H1 (cell line): ENCODE measurements around the gene RPN2. TPM values are rescaled to one million over a fixed set of nuclear protein-coding genes. Genes with fewer than 3 reads are reported as not detected.

Source experiments
- CTCF ChIA-PET: fragments of 300-600 bp; sonication (Branson Sonifier 250); formaldehyde crosslinking; loops from one replicate; lab custom pipeline; 2021; ENCODE audit not compliant: partially characterized antibody; lab: Charles Lee
- POLR2A ChIA-PET: fragments of 300-600 bp; sonication (Branson Sonifier 250); formaldehyde crosslinking; loops from one replicate; lab custom pipeline; 2021; ENCODE audit warnings: inconsistent platforms; ENCODE audit not compliant: partially characterized antibody; lab: Charles Lee
- DNase-seq, 2 experiments: peaks; one replicate each; pipeline versions ENCODE4 v3.0.0 to v3.0.0-alpha.2; 2010 to 2022; ENCODE audit warnings: low spot score in 2 of 2, low read depth in 1 of 2, mixed read lengths in 1 of 2
- FAIRE-seq: peaks from 2 replicates; lab custom pipeline; 2011; peaks lifted over from hg19 to GRCh38; lab: Jason Lieb, UNC
- H2AFZ ChIP-seq: 2 replicates; pipeline ENCODE4 v1.8.1; 2012; ENCODE audit warnings: low read length, inconsistent platforms
- H2AK5ac ChIP-seq: 2 replicates; pipeline ENCODE4 v1.6.1; 2013; ENCODE audit warnings: low read depth, low read length
- H2BK120ac ChIP-seq: replicated peaks from 2 replicates; pipeline ENCODE3; 2013; ENCODE audit warnings: low read depth, low read length, inconsistent platforms
- H2BK12ac ChIP-seq: 2 replicates; pipeline ENCODE4 v1.6.1; 2013; ENCODE audit warnings: low read depth, low read length
- H2BK15ac ChIP-seq: 2 replicates; pipeline ENCODE4 v1.6.1; 2013; ENCODE audit warnings: low read length
- H2BK20ac ChIP-seq: 2 replicates; pipeline ENCODE4 v1.6.1; 2013; ENCODE audit warnings: low read length
- H2BK5ac ChIP-seq: 2 replicates; pipeline ENCODE4 v1.6.1; 2013; ENCODE audit warnings: low read depth, low read length
- H3K14ac ChIP-seq: 2 replicates; pipeline ENCODE4 v1.6.1; 2013; ENCODE audit warnings: inconsistent platforms; ENCODE audit not compliant: insufficient read length
- H3K18ac ChIP-seq: 2 replicates; pipeline ENCODE4 v1.6.1; 2013; ENCODE audit warnings: low read length; ENCODE audit errors: extremely low read depth
- H3K23ac ChIP-seq: 2 replicates; pipeline ENCODE4 v1.6.1; 2013; ENCODE audit warnings: inconsistent platforms; ENCODE audit not compliant: insufficient read length
- H3K23me2 ChIP-seq: 2 replicates; pipeline ENCODE4 v1.6.1; 2013; ENCODE audit warnings: low read depth, low read length
- H3K27ac ChIP-seq: 2 replicates; pipeline ENCODE4 v1.6.1; 2011; ENCODE audit warnings: low read depth, low read length, inconsistent platforms
- H3K27me3 ChIP-seq, 4 experiments: replicated peaks in 1 of 4; 1 replicate in 1 of 4; 2 replicates in 3 of 4; pipeline versions ENCODE4 v1.6.1 to v1.8.1; 2011 to 2013; ENCODE audit warnings: low read length in 3 of 4, mild to moderate bottlenecking in 3 of 4, inconsistent platforms in 2 of 4, mixed read lengths in 2 of 4, moderate library complexity in 1 of 4; ENCODE audit not compliant: control insufficient read depth in 3 of 4, insufficient read depth in 3 of 4; ENCODE audit errors: extremely low read depth in 1 of 4
- H3K36me3 ChIP-seq, 4 experiments: 2 replicates each; pipeline versions ENCODE4 v1.6.1 to v1.8.1; 2011 to 2013; ENCODE audit warnings: mild to moderate bottlenecking in 4 of 4, low read length in 3 of 4, moderate library complexity in 2 of 4, control low read depth in 1 of 4, inconsistent platforms in 1 of 4; ENCODE audit not compliant: insufficient read depth in 4 of 4, control insufficient read depth in 2 of 4
- H3K4ac ChIP-seq: replicated peaks from 2 replicates; pipeline ENCODE3; 2013; ENCODE audit warnings: low read length, low read depth, mixed read lengths, inconsistent platforms; ENCODE audit not compliant: insufficient read length
- H3K4me1 ChIP-seq, 4 experiments: replicated peaks in 1 of 4; 1 replicate in 1 of 4; 2 replicates in 3 of 4; pipeline versions ENCODE4 v1.6.1 to v1.8.1; 2011 to 2013; ENCODE audit warnings: low read length in 3 of 4, inconsistent platforms in 2 of 4, mixed read lengths in 1 of 4; ENCODE audit not compliant: insufficient read depth in 4 of 4, control insufficient read depth in 3 of 4
- H3K4me2 ChIP-seq, 2 experiments: 2 replicates each; pipeline versions ENCODE4 v1.6.1 to v1.8.1; 2011 to 2013; ENCODE audit warnings: low read depth in 2 of 2, low read length in 2 of 2, control low read depth in 1 of 2, inconsistent platforms in 1 of 2, mild to moderate bottlenecking in 1 of 2; ENCODE audit not compliant: insufficient read depth in 1 of 2
- H3K4me3 ChIP-seq, 4 experiments: fragments of 200-600, 300-600 bp in 1 of 4; sonication (generic), shearing (Covaris generic), sonication (Bioruptor Twin) in 1 of 4; 2 replicates each; pipeline versions ENCODE4 v1.5.1 to v1.8.1; 2011 to 2016; ENCODE audit warnings: low read length in 4 of 4, low read depth in 3 of 4, control low read depth in 2 of 4, inconsistent platforms in 2 of 4, mild to moderate bottlenecking in 2 of 4, mixed read lengths in 1 of 4, moderate library complexity in 1 of 4; ENCODE audit not compliant: insufficient read depth in 2 of 4; ENCODE audit errors: extremely low read depth in 1 of 4
- H3K56ac ChIP-seq: replicated peaks from 2 replicates; pipeline ENCODE3; 2013; ENCODE audit warnings: low read depth, mild to moderate bottlenecking, mixed read lengths, low read length, inconsistent platforms; ENCODE audit not compliant: insufficient read length
- H3K79me1 ChIP-seq: 2 replicates; pipeline ENCODE4 v1.6.1; 2013; ENCODE audit warnings: low read depth, low read length, control low read depth
- H3K79me2 ChIP-seq, 2 experiments: 2 replicates each; pipeline versions ENCODE4 v1.6.1 to v1.8.1; 2012 to 2013; ENCODE audit warnings: low read length in 2 of 2, mild to moderate bottlenecking in 2 of 2, inconsistent platforms in 1 of 2; ENCODE audit not compliant: insufficient read depth in 2 of 2, control insufficient read depth in 1 of 2
- H3K9ac ChIP-seq, 4 experiments: replicated peaks in 1 of 4; 1 replicate in 1 of 4; 2 replicates in 3 of 4; pipeline versions ENCODE4 v1.6.1 to v1.8.1; 2011 to 2013; ENCODE audit warnings: low read depth in 3 of 4, low read length in 3 of 4, control low read depth in 2 of 4, mild to moderate bottlenecking in 2 of 4, moderate library complexity in 2 of 4, inconsistent platforms in 1 of 4; ENCODE audit errors: extremely low read depth in 1 of 4
- H3K9me3 ChIP-seq, 2 experiments: 2 replicates each; pipeline versions ENCODE4 v1.6.1 to v1.8.1; 2012 to 2013; ENCODE audit warnings: mild to moderate bottlenecking in 2 of 2, moderate library complexity in 2 of 2, control low read depth in 1 of 2, inconsistent platforms in 1 of 2, low read depth in 1 of 2, low read length in 1 of 2, mixed read lengths in 1 of 2; ENCODE audit not compliant: insufficient read depth in 2 of 2
- H4K20me1 ChIP-seq, 2 experiments: replicated peaks in 1 of 2; 2 replicates each; pipeline versions ENCODE3 to v1.8.1; 2011 to 2013; ENCODE audit warnings: inconsistent platforms in 2 of 2, low read length in 2 of 2, mild to moderate bottlenecking in 1 of 2; ENCODE audit not compliant: insufficient read depth in 2 of 2, control insufficient read depth in 1 of 2
- H4K5ac ChIP-seq: 2 replicates; pipeline ENCODE4 v1.6.1; 2013; ENCODE audit warnings: low read length, low read depth, mixed read lengths, inconsistent platforms; ENCODE audit not compliant: insufficient read length
- H4K8ac ChIP-seq: 2 replicates; pipeline ENCODE4 v1.8.0; 2013; ENCODE audit warnings: mild to moderate bottlenecking, moderate library complexity, low read length, inconsistent platforms; ENCODE audit not compliant: insufficient read depth; ENCODE audit errors: extremely low read depth
- H4K91ac ChIP-seq: replicated peaks from 2 replicates; pipeline ENCODE3; 2013; ENCODE audit warnings: low read length, mixed read lengths, inconsistent platforms; ENCODE audit not compliant: insufficient read length
- ASH2L ChIP-seq: fragments of 200-600, 300-600 bp; sonication (generic); IDR thresholded peaks from one replicate; pipeline ENCODE4 v1.7.1; 2017; ENCODE audit warnings: low read length
- ATF2 ChIP-seq: IDR thresholded peaks from 2 replicates; pipeline ENCODE4 v1.6.1; 2012; ENCODE audit warnings: low read length, inconsistent platforms
- ATF3 ChIP-seq: IDR thresholded peaks from 2 replicates; pipeline ENCODE4 v1.6.1; 2011; ENCODE audit warnings: low read depth, mild to moderate bottlenecking, low read length; ENCODE audit not compliant: insufficient read depth
- BRCA1 ChIP-seq: IDR thresholded peaks from 2 replicates; pipeline ENCODE4 v1.6.1; 2012; ENCODE audit warnings: low read depth, low read length, improper control_type of control experiment
- CHD1 ChIP-seq: IDR thresholded peaks from 2 replicates; pipeline ENCODE4 v1.6.1; 2012; ENCODE audit warnings: low read depth, low read length, improper control_type of control experiment
- CREB1 ChIP-seq: IDR thresholded peaks from 2 replicates; pipeline ENCODE4 v1.6.1; 2012; ENCODE audit warnings: inconsistent platforms
- KDM1A ChIP-seq: fragments of 200-600, 300-600 bp; sonication (generic); IDR thresholded peaks from 2 replicates; pipeline ENCODE4 v1.7.1; 2016; ENCODE audit warnings: mild to moderate bottlenecking, low read length, borderline replicate concordance
- NANOG ChIP-seq: IDR thresholded peaks from 2 replicates; pipeline ENCODE4 v1.6.1; 2011; ENCODE audit warnings: low read length, low read depth, mild to moderate bottlenecking, inconsistent platforms; ENCODE audit not compliant: insufficient read depth, poor library complexity, severe bottlenecking
- PHF8 ChIP-seq: fragments of 200-600 bp; sonication (generic); conservative IDR thresholded peaks from 2 replicates; pipeline ENCODE4 v1.7.1; 2012; ENCODE audit warnings: low read depth, mild to moderate bottlenecking, inconsistent platforms, low read length, moderate library complexity
- POLR2AphosphoS5 ChIP-seq: IDR thresholded peaks from 2 replicates; pipeline ENCODE4 v1.6.1; 2011; ENCODE audit warnings: low read depth, low read length
- RAD21 ChIP-seq, 2 experiments: IDR thresholded peaks in 1 of 2; conservative IDR thresholded peaks in 1 of 2; 2 replicates each; pipeline ENCODE4 v1.6.1; 2011; ENCODE audit warnings: low read depth in 2 of 2, low read length in 2 of 2, improper control_type of control experiment in 1 of 2, inconsistent platforms in 1 of 2, mild to moderate bottlenecking in 1 of 2, moderate library complexity in 1 of 2
- SRF ChIP-seq: IDR thresholded peaks from 2 replicates; pipeline ENCODE4 v1.6.1; 2011; ENCODE audit warnings: mild to moderate bottlenecking, low read depth, low read length, moderate library complexity
- TCF12 ChIP-seq: IDR thresholded peaks from 2 replicates; pipeline ENCODE4 v1.6.1; 2011; ENCODE audit warnings: low read depth, mild to moderate bottlenecking, low read length
- WGBS, 2 experiments: shearing (Covaris generic) in 1 of 2; methylation state at CpG; one replicate each; pipeline versions ENCODE4 v1.1.6 to v1.1.7; 2013 to 2015; ENCODE audit warnings: low lambda C conversion rate in 2 of 2, mixed read lengths in 2 of 2, inconsistent platforms in 1 of 2, low coverage in 1 of 2, missing lambda C conversion rate in 1 of 2; ENCODE audit not compliant: insufficient replicate concordance in 2 of 2, insufficient coverage in 1 of 2, insufficient read length in 1 of 2; ENCODE audit errors: extremely low coverage in 1 of 2, missing lambda C conversion rate in 1 of 2; 5-methylcytosine and 5-hydroxymethylcytosine counted together
- polyA plus RNA-seq, 7 experiments: library from polyadenylated mRNA; depleted of rRNA in 3 of 7; stranded (reverse) in 5 of 7; unstranded in 2 of 7; fragments of >200 nt in 5 of 7; fragments of 200-250 nt in 2 of 7; gene quantifications; 1 replicate in 5 of 7; 2 replicates in 1 of 7; 4 replicates in 1 of 7; pipeline versions ENCODE4 v1.2.1 to v1.2.3, GENCODE V29; 2011 to 2013; ENCODE audit warnings: missing spikeins in 2 of 7, mixed read lengths in 2 of 7
- total RNA-seq: library from RNA; stranded (reverse); fragmentation: NEBNext Ultra II Directional; extraction: Animal tissue kit (Norgen Biotek cat#: 25700); gene quantifications from 2 replicates; pipeline ENCODE4 v1.2.1, GENCODE V29; 2021

Gene RPN2
- total and polyA plus RNA-seq, 2 of the 8 experiments (the other 6 are each of a cell fraction or from before 2014, with no cell fraction given): 236 to 379 TPM

GRCh38 chr20:37152284-37152683 is 26.8 kb upstream of the RPN2 start:
- no peak overlapping the region for H3K4ac ChIP-seq
- peaks cover 0 to 12% of the 10 kb centered on the region in 2 experiments; a peak in 1 of 4 replicates for H3K9me3 ChIP-seq
- ChIA-PET POLR2A (no interaction called here), CTCF (no interaction called here)
- H4K91ac ChIP-seq: no peak overlapping the region
- H2AK5ac ChIP-seq: no peak overlapping the region
- no peaks in the 10 kb centered on the region for H3K36me3 ChIP-seq
- no peak overlapping the region for H3K27ac ChIP-seq
- no peak overlapping the region for H3K18ac ChIP-seq
- no peaks in the 10 kb centered on the region for H3K79me1 ChIP-seq
- WGBS, 2 experiments: 96% methylated on average over 7 of the region's 7 CpGs; no CpG with 5 or more reads in 1 of the 2 experiments
- no peak overlapping the region for H4K5ac ChIP-seq
- no peak overlapping the region for H3K4me2 ChIP-seq
- H3K4me3 ChIP-seq: no peak overlapping the region
- no peaks in the 10 kb centered on the region for H3K79me2 ChIP-seq
- no peak overlapping the region for H3K14ac ChIP-seq
- H2AFZ ChIP-seq: no peak overlapping the region
- H2BK15ac ChIP-seq: no peak overlapping the region
- FAIRE-seq: no peak
- no peak overlapping the region for H3K56ac ChIP-seq
- no peak overlapping the region for H3K23ac ChIP-seq
- H3K23me2 ChIP-seq: no peaks in the 10 kb centered on the region
- no peak overlapping the region for H4K8ac ChIP-seq
- no peak for TF ChIP-seq ASH2L
- TF ChIP-seq PHF8: no peak
- no peak for TF ChIP-seq CHD1
- TF ChIP-seq CREB1: no peak
- no peak for TF ChIP-seq ATF3
- no peak for TF ChIP-seq SRF
- TF ChIP-seq KDM1A: no peak
- TF ChIP-seq ATF2: no peak
- TF ChIP-seq BRCA1: no peak
- TF ChIP-seq NANOG: no peak
- TF ChIP-seq RAD21 (IDR thresholded peaks at IDR 0.05 in 1 of 2, conservative IDR thresholded peaks at IDR 0.05 in 1 of 2; ENCODE audit: low read depth in 2 of 2, low read length in 2 of 2): no peak
- TF ChIP-seq TCF12: no peak
- TF ChIP-seq POLR2AphosphoS5: no peak
- TF ChIP-seq, all 59 proteins: peak for 0
- Histone ChIP-seq H3K9ac (no peak overlapping the region), H3K27me3 (no peaks in the 10 kb centered on the region), H3K4me1 (no peaks in the 10 kb centered on the region), H2BK20ac (no peak overlapping the region), H2BK12ac (no peak overlapping the region), H2BK5ac (no peak overlapping the region), H4K20me1 (no peaks in the 10 kb centered on the region), H2BK120ac (no peak overlapping the region)
- DNase-seq: no peak
